NCI-H446 treated with DMSO at 0.1 percent for 48 hours (cell line): ENCODE measurements around the gene JADE2.
"Not testable (repeated sequence)": the region's sequence is repeated elsewhere in the genome, so short reads cannot be mapped to it uniquely, and the experiment has no call there.

Experiments
- DNase-seq: peaks from one replicate; lab custom pipeline; 2025; lab: John Stamatoyannopoulos, UW

JADE2 gene

DNA sequence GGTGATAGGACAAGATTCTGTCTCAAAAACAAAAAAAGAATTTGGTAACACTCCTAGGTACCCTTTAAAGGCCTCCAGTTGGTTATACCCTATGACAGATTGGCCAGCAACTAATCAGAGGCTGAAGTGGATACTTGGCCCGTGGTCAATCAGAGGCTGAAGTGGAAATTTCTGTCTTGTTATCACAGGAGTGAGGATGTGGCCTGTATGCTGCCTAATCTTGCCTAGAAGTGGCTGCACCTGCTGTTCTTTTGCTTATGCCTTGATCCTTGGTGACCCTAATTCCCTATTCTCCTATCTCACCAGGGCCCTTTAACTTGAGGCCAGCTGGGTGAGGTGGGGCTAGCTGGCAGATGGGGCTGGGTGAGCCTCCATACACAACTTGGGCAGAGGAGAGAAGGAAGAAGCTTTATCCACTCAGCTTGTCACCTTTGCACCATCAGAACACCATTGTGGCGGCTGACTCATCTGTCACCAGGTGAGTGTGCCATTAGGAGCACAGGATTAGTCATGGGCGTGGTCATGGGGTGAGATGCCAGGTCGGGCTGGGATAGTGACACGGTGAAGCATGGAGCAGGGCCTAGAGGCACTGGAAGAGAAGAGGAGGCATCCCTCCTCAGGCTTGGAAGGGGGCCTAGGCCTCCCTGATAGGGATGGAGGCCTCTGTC is 65.7 kb downstream of the JADE2 start:
- DNase-seq, result no peak

DNA sequence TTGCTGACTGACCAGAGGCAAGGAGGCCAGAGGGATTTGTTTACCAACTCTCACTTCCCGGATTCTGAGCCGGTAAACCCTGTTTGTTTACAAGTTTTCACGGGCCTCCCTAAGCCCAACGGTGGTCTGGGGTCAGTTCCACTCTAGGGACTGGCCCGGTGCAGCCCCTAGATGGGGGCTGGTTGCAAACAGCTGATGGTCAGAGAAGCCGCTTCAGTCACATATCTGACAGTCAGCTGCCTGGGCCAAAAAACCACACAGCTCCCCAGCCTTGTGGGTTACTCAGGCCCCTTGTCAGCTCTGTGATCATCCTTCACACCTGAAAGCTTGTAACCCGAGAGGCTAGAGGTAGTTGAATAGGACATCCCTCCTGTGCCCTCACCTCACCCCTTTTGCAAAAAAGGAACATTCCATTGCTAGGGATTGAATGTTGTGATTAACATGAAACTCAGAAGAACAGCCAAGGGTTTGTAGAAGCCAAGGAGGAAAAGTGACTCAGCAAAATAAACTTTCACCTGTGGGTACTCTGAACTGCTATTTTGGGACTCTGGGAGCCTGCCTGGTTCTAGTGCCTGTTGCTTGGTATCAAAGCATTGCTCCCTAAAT is 66.8 kb downstream of the JADE2 start:
- DNase-seq, result no peak

DNA sequence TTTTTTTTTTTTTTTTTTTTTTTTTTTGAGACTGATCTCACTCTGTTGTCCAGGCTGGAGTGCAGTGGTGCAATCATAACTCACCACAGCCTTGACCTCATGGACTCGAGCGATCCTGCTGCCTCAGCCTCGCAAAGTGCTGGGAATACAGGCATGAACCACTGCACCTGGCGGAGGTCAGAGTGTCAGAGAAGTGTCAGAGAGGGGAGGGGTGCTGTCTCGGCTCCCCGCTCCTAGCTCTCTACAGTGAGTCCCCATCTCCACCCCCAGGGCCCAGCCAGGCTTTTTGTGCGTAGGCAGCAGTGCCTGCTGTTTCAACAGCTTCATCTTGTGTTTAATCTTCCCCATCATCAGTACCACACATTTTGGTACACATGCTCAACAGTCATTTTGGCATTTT is 68.9 kb downstream of the JADE2 start:
- DNase-seq, result no peak

DNA sequence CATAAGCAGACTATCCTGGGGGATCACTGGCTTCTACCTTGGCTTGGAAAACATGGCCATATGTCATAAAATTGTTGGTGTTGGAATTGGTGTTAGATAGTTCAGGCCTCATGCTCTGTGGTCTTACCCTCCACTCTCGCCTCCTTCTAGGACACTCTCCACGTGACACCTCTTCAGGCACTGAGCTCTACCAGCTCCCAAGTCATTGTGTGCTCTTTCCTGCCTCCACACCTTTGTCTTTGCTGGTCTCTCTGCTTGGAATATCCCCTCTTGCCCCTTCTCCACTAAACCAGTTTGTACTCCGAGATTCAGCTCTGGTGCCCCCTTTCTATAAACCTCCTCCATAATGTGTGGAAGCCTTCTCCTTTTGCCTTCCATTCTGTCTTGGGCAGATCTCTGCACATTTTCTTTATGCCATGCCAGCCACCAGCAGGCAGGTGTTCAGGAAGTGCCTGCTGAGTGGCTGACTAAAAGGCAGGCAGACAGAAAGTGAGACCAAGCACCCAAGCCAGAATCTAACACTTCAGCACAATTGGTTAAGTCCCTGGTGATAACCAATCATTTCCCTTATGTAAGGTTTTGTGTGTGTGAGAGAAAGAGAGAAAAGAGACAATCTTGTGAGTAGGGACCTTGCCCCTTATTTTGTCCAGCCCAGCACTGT is 69.5 kb downstream of the JADE2 start:
- DNase-seq, result no peak

- DNase-seq, result no peak
Observed at GRCh38 chr5:134595458-134595838, 70.0 kb downstream of the JADE2 start.

- not testable (repeated sequence) for DNase-seq
Observed at GRCh38 chr5:134599820-134600219, 74.3 kb downstream of the JADE2 start.

DNA sequence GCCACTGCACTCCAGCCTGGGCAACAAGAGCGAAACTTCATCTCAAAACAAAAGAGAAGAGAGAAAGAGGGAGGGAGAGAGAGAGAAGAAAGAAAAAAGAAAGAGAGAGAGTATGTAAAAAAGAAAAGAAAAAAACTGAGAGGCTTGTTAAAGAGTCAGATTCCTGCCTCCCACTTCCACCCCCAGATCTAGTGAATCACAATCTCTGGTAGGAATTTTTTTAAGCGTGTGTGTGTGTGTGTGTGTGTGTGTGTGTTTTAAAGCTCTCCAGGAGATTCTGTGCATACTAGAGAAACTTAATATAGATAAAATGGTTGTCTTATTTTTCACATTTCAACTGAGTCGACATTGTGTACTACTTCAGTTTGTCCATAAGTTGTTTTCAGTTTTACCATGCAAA is 75.1 kb downstream of the JADE2 start:
- DNase-seq, result no peak

DNA sequence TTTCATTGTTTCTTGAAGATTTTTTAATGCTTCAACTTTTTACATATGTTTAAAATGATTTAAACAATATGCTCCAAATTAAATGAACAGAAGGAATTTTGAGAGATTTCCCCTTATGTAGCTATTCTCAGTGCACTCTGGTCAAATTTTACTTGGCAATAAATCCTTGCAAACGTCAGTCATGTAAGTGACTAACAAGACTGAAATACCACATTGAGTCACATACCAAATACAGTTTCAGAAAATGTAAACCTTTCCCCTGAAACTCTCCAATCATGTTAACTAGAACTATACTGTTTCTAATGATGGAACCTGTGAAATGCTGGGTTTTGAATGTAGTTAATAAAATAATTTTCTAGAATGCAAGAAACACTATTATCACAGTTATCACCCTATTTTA is 77.6 kb downstream of the JADE2 start:
- DNase-seq, result no peak

- DNase-seq, result no peak
Observed at GRCh38 chr5:134604908-134605307, 79.4 kb downstream of the JADE2 start.

DNA sequence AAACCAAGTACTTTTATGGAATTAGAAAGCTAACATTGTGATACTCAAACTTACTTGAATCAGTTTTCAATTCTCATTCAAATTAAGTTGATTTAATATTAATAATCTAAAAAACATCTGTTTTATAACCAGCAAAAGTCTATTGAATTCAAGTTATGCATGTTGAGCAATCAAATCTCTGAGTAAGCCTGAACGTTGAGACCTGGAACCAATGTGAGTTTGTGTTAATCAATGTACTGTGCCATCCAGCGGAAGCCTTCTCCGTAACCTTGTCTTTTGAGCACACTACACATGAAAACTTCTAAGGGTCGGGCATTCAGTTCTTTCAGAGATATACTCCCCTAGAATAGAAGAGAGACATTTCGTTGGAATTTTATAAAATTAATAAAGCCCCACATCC is 81.3 kb downstream of the JADE2 start:
- DNase-seq, result no peak

DNA sequence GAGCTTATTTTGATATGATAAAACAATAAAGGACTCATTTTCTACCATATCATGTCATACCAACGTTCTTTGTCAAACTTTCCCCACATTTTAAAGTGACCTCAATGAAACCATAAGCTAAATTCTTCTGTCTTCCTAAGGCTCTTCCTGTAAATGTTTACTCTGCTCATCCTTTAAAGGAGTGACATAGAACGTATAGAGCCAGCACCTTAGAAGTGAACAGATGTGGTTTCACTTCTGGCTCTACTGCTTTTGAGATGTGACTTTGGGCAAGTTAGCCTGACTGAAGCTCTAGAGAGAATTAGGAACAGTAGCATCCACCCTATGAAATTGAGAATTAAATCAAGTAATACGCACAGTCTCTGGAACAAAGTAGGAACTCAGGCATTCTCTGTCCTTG is 83.1 kb downstream of the JADE2 start:
- DNase-seq, result no peak

DNA sequence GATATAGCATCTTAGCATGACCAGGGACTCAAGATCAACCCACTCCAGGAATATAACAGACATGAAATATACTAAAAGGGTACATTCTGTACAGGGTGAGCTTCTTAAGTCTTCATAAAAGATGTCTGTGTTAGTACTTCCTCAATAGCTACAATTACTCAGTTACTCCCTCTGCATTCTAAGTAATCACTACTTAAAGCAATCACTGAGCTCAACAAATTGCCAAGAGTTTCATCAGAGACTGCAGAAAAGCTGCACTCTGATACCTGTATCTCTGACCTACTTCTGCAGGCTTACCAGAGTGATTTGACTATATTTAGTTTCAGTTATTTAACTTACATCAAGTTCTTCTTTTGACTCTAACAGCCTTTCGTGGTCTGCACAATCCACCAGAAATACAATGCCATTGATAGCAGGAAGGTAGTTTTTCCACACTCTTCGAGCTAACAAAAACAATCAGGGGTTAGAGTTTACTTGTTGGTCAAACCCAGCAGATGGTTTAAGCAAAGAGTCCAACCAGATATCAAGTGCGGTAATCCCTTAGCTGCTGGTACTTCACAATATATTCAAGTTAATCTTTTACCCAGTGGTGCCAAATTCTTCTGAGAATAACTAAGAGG is 83.9 kb downstream of the JADE2 start:
- DNase-seq, result no peak

DNA sequence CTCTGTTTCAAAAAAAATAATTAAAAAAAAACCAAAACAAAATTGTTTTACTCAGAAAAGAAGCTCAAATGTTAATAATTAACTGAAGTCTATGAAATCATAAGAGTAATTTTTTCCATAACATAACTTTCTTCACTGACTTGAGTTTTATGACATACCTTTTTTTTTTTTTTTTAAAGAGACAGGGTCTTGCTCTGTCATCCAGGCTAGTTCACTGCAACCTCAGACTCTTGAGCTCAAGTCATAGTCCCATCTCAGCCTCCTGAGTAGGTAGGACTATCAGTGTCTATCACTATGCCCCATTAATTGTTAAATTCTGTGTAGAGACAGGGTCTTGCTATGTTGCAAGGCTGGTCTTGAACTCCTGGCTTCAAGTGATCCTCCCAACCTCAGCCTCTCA is 85.3 kb downstream of the JADE2 start:
- DNase-seq, result no peak

- DNase-seq, result no peak
Observed at GRCh38 chr5:134611515-134611914, 86.0 kb downstream of the JADE2 start.

- DNase-seq, result no peak
Observed at GRCh38 chr5:134614450-134615085, 89.1 kb downstream of the JADE2 start.

DNA sequence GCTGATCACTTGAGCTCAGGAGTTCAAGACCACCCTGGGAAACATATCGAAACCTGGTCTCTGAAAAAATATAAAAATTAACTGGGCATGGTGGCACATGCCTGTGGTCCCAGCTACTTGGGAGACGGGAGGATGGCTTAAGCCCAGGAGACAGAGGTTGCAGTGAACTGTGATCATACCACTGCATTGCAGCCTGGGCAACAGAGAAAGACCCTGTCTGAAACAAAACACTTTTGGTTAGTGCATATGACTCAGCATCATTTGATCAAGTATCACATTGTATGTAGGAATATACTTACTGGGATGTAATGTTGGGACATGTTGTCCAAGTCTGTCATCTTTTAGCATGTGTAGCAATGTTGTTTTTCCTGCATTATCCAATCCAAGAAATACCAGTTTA is 95.2 kb downstream of the JADE2 start:
- DNase-seq, result no peak

GRCh38 chr5:134625559-134625958 is 100.1 kb downstream of the JADE2 start:
- DNase-seq, result no peak

GRCh38 chr5:134626369-134627014 is 101.0 kb downstream of the JADE2 start:
- no peak for DNase-seq
